ENCODE data around the gene BPIFB6.

BPIFB6 gene

GRCh38 chr20:33016581-33017109, 14.8 kb upstream of the BPIFB6 start:
- no peak for DNase-seq (ENCODE audit: low read depth)

- no peak for DNase-seq (ENCODE audit: low read depth)
Observed at GRCh38 chr20:33017542-33017941, 13.9 kb upstream of the BPIFB6 start.

GRCh38 chr20:33018169-33018931, 13.1 kb upstream of the BPIFB6 start:
- DNase-seq (ENCODE audit: low read depth): no peak

GRCh38 chr20:33019465-33020277, 11.8 kb upstream of the BPIFB6 start:
- no peak for DNase-seq (ENCODE audit: low read depth)

DNA sequence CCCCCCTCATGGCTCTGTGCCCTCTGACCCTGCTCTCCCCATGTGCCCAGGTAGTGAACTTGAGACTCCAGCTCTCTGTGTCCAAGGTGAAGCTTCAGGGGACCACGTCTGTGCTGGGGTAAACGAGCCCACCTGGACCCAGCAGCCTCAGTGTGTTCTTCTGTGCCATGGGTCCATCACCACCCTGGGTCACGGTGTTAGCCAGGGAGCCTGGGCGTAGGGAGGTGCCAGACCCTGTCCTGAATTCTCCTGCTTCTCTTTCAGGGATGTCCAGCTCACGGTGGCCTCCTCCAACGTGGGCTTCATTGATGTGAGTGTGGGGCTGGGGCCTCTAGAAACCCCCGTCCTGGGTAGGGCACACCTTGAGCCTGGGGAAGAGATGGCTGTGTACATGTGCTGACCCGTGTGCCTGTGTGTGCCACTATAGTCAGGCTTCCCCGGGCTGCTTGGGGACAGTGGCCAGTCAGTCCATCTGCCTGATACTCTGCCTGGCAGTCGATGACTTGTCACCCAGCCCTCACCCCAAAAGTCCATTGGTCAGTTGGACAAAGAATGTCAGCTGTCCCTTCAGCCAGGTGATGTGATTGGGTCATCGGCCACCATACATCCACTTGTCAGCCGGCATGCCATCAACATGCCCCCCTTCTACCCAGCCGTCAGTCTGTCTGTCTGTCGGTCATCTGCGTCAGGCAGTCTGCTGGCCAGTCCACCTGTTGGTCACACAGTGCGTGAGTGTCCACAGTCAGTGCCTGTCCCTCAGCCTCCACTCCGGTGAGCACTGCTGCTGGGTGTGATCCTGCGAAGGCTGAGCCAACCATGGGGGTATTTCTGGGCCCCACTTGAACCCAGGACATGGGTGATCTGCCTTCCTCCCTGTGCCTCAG, 10.9 kb upstream of the BPIFB6 start:
- DNase-seq (ENCODE audit: low read depth): no peak

DNA sequence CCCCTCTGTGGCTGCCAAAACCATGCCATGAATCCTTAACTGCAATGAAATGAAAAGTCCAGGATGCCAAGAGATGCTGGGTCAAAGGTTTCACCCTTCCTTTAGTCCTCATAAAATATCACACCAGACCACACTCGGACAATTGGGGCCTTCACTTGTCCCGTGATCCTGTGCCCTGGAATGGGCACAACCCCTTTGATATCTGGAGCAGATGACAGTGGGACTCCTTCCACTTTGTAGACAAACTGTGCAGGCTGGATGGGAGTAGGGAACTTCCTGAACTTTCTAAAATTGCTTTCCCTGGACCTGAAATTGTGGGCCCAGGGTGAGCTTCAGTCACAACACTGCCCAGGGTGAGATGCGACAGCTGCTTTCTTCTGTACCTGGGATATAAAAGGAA, 9.6 kb upstream of the BPIFB6 start:
- no peak for DNase-seq (ENCODE audit: low read depth)

DNA sequence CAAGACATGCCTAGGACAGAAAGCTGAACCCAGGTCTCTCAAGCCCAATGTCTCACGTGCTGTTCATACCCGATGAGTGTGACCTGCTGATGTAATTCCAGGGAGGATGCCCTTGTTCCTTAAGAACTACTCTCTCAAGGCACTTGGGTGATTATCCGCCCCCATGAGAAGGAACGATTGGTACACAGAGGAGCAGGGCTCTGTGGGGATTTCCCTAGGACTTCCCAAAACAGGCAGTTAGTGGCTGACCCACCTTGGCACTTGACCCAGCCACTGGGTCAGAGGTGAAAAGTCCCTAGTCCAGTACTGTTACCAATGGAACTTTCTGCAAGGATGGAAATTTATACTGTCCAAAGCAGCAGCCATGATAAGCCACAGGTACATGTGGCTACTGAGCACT, 9.2 kb upstream of the BPIFB6 start:
- DNase-seq (ENCODE audit: low read depth): no peak

DNA sequence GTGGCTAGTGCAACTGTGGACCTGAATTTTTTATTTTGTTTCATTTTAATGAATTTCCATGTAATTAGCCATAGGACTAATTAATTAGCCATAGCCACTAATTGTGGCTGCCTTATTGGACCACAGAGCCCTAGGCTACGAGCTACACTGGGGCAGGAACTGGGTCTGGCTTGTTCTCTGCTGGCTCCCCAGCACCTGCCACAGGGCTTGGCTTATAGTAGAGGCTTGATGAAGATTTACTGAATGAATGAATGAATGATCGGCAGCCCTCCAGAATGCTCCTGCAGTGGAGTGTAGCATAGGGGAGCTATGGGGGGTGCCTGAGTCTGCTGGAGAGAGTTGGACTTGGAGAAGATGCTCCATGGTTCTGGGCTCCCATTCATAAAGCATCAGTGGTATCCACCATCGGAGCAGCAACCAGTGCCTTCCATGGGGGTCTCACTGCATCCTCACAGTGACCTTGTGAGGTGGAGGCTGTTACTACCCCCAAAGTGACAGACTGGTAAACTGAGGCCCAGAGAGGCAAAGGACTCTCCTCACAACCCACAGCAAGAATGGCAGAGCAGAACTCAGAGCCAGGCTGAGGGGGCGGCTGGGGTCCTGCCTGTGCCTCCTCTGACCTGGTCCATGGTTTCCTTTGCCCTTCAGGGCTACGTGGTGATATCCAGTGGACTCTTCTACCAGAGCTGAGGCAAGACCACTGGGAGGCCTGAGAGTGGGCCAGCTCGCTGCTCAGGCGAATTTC, 8.6 kb upstream of the BPIFB6 start:
- DNase-seq (ENCODE audit: low read depth): no peak

DNA sequence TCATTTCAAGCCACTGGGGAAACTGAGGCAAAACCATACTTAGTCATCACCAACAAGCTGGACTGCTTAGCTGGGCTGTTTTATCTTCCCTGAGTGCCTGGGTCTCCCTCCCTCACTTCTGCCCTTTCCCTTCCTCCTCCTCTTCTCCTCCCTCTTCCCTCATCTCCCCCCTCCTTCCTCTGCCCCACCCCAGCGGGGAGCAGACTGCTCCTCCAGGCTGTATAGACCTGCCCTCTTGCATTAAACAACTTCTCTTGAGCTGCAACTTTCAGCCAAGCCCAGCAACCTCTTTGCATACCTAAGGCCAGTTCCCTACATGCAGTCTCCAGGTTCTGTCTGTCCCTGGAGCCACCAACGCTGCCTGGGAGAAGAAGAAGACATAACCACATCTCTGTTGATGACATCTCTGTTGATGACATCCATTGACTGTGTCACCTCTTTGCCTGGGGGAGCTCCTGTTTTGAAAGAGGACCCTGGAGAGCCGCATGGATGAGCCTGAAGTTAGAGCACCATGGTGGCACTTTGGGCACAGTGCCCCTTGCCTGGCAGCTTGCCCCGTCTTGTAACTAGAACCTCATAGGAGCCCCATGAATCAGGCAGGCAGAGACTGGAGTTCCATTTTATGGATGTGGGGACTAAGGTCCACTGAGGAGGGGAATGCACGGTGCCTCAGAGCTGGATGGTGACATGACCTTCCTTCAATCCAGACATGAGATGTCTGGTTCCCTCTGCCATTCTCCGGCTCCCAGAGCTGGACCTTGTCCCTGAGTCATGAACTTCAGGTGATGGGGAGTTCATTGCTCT, 7.8 kb upstream of the BPIFB6 start:
- no peak for DNase-seq (ENCODE audit: low read depth)

DNA sequence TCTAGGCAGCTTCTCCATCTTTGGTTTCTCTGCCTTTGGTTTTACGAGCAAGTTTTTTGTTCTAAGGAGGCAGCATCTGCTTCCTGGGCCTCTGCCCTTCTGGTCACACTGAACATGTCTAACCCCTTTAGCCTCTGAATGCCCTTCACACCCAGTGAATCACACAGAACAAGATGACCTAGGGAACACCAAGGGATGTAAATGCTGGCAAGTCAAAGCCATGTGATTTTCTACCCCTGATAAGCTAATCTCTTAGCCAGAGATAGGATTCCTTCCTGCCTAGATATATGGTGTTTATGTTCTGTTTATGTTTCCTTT, 7.2 kb upstream of the BPIFB6 start:
- DNase-seq (ENCODE audit: low read depth): no peak

GRCh38 chr20:33024609-33025317, 6.7 kb upstream of the BPIFB6 start:
- no peak for DNase-seq (ENCODE audit: low read depth)

DNA sequence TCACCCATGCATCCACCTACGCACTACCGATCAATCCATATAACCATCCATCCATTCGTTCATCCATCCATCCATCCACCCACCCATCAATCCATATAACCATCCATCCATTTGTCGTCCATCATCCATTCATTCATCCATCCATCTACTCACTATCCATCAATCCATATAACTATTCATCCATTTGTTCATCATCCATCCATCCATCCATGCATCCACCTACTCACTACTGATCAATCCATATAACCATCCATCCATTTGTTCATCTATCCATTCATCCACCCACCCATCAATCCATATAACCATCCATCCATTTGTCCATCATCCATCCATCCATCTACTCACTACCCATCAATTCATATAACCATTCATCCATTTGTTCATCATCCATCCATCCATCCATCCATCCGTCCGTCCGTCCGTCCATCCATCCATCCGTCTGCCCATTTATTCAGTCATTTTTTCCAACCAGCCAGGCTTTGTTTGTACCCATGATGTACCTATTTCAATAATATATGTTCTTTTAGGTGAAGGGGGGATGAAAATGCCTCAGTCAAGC, 6.1 kb upstream of the BPIFB6 start:
- DNase-seq (ENCODE audit: low read depth): no peak

GRCh38 chr20:33026072-33026778, 5.2 kb upstream of the BPIFB6 start:
- DNase-seq (ENCODE audit: low read depth): no peak

GRCh38 chr20:33026779-33027759, 4.4 kb upstream of the BPIFB6 start:
- no peak for DNase-seq (ENCODE audit: low read depth)

GRCh38 chr20:33027769-33028751, 3.4 kb upstream of the BPIFB6 start:
- DNase-seq (ENCODE audit: low read depth): no peak

- DNase-seq (ENCODE audit: low read depth): no peak
Observed at GRCh38 chr20:33028875-33029274, 2.6 kb upstream of the BPIFB6 start.

DNA sequence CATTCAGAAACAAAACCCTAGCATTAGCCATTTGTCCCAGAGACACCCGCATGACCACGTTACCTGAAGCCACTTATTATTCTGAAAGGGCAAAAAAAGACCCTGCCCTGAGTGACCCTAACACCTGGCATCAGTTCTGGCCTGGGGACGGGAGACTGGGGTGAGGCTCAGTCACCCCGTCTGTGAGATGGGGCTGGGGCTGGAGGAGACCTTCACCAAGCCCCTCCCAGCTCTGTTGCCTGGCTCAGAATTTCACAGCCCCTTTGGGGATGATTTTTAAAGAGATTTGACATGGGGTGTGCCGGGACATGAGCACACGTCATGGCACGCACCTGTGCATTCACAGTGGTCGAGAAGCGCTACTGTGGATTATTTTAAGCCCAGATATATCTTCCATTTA, 1.4 kb upstream of the BPIFB6 start:
- DNase-seq (ENCODE audit: low read depth): no peak

All from amniotic epithelial cell (primary cell).